HepG2 (cell line): ENCODE results near the gene CEBPB. TPM values are rescaled to one million over a fixed set of nuclear protein-coding genes. Genes with fewer than 3 reads are reported as not detected.

Experiments used
- ARID5B ChIP-seq: IDR thresholded peaks from 2 replicates; pipeline ENCODE4 v1.4.0; 2020; ENCODE audit warnings: mild to moderate bottlenecking, missing genetic modification reagents
- CREB1 ChIP-seq, 2 experiments: fragments of 450-650 bp in 1 of 2; IDR thresholded peaks; 2 replicates each; pipeline ENCODE4 v1.6.1; 2016 to 2017; ENCODE audit warnings: control low read depth in 1 of 2, mild to moderate bottlenecking in 1 of 2, missing compliant biosample characterization in 1 of 2, missing genetic modification characterization in 1 of 2
- IRF2 ChIP-seq: IDR thresholded peaks from 2 replicates; pipeline ENCODE4 v1.6.1; 2018; ENCODE audit warnings: missing genetic modification reagents, missing compliant biosample characterization
- MAFF ChIP-seq: IDR thresholded peaks from 2 replicates; pipeline ENCODE4 v1.6.1; 2011; ENCODE audit warnings: low read depth, low read length, improper control_type of control experiment
- MBD4 ChIP-seq: IDR thresholded peaks from 2 replicates; pipeline ENCODE4 v1.6.1; 2012; ENCODE audit warnings: low read length, inconsistent platforms, borderline replicate concordance
- PAX8 ChIP-seq: sonication (generic); formaldehyde crosslinking; IDR thresholded peaks from 2 replicates; pipeline ENCODE4 v1.8.0; 2022; ENCODE audit warnings: mild to moderate bottlenecking, missing genetic modification reagents, borderline replicate concordance
- RARG ChIP-seq: sonication (generic); formaldehyde crosslinking; IDR thresholded peaks from 2 replicates; pipeline ENCODE4 v1.4.0; 2020; ENCODE audit warnings: low read depth, mild to moderate bottlenecking, missing genetic modification reagents
- REPIN1 ChIP-seq: sonication (generic); formaldehyde crosslinking; IDR thresholded peaks from 2 replicates; pipeline ENCODE4 v1.8.0; 2022; ENCODE audit warnings: missing genetic modification reagents, low read depth, mild to moderate bottlenecking, borderline replicate concordance
- RFX1 ChIP-seq: fragments of 450-650 bp; IDR thresholded peaks from 2 replicates; pipeline ENCODE4 v1.6.1; 2017
- RFX5 ChIP-seq: IDR thresholded peaks from 2 replicates; pipeline ENCODE4 v1.6.1; 2011; ENCODE audit warnings: low read depth, low read length, improper control_type of control experiment
- RFXAP ChIP-seq: sonication (generic); formaldehyde crosslinking; IDR thresholded peaks from 2 replicates; pipeline ENCODE4 v1.4.0; 2020; ENCODE audit warnings: missing genetic modification reagents, borderline replicate concordance
- SRY ChIP-seq: sonication (generic); formaldehyde crosslinking; IDR thresholded peaks from 2 replicates; pipeline ENCODE4 v1.8.0; 2022; ENCODE audit warnings: mild to moderate bottlenecking, missing genetic modification reagents
- TBX3 ChIP-seq: fragments of 450-650 bp; IDR thresholded peaks from 2 replicates; pipeline ENCODE4 v1.6.1; 2017; ENCODE audit warnings: antibody characterized with exemption, mild to moderate bottlenecking, inconsistent platforms, borderline replicate concordance
- TGIF2 ChIP-seq: IDR thresholded peaks from 2 replicates; pipeline ENCODE4 v1.6.1; 2016; ENCODE audit warnings: control low read depth, missing compliant biosample characterization
- TIGD3 ChIP-seq: sonication (generic); formaldehyde crosslinking; IDR thresholded peaks from 2 replicates; pipeline ENCODE4 v1.5.1; 2020; ENCODE audit warnings: mild to moderate bottlenecking, missing genetic modification reagents, borderline replicate concordance
- ZBTB38 ChIP-seq: sonication (generic); formaldehyde crosslinking; IDR thresholded peaks from 2 replicates; pipeline ENCODE4 v1.5.1; 2020; ENCODE audit warnings: mild to moderate bottlenecking, missing genetic modification reagents
- ZFAT ChIP-seq: sonication (generic); formaldehyde crosslinking; conservative IDR thresholded peaks from 2 replicates; pipeline ENCODE4 v1.8.1; 2023; ENCODE audit warnings: missing genetic modification reagents, inconsistent platforms
- ZNF549 ChIP-seq: sonication (generic); formaldehyde crosslinking; IDR thresholded peaks from 2 replicates; pipeline ENCODE4 v1.5.0; 2020; ENCODE audit warnings: missing genetic modification reagents
- ZNF552 ChIP-seq: sonication (generic); formaldehyde crosslinking; IDR thresholded peaks from 2 replicates; pipeline ENCODE4 v1.9.0; 2022; ENCODE audit warnings: missing genetic modification reagents, mild to moderate bottlenecking, borderline replicate concordance
- ZNF766 ChIP-seq: sonication (generic); formaldehyde crosslinking; IDR thresholded peaks from 2 replicates; pipeline ENCODE4 v1.5.0; 2020; ENCODE audit warnings: missing genetic modification reagents, borderline replicate concordance
- polyA plus RNA-seq, 8 experiments: library from polyadenylated mRNA; depleted of rRNA in 3 of 8; stranded (reverse) in 7 of 8; unstranded in 1 of 8; fragments of >200 nt; fragmentation: Illumina TruSeq in 4 of 8; extraction: Trizol in 4 of 8; gene quantifications; 2 replicates each; pipeline versions ENCODE4 v1.2.1 to v1.2.3, GENCODE V29; 2011 to 2016; ENCODE audit warnings: low read depth in 4 of 8, missing spikeins in 1 of 8, mixed read lengths in 1 of 8; ENCODE audit not compliant: insufficient read depth in 1 of 8
- total RNA-seq, 5 experiments: library from RNA; depleted of rRNA; stranded (reverse); fragments of >200 nt; fragmentation: Illumina TruSeq; extraction: Trizol; gene quantifications; 2 replicates each; pipeline ENCODE4 v1.2.3, GENCODE V29; 2016; ENCODE audit warnings: low read depth in 1 of 5
- TF ChIP-seq, protein P1 (sequence below): sonication (generic); formaldehyde crosslinking; IDR thresholded peaks from 2 replicates; pipeline ENCODE4 v1.4.0; 2020; ENCODE audit warnings: missing genetic modification reagents, low read depth, mild to moderate bottlenecking, borderline replicate concordance
- TF ChIP-seq, protein P2 (sequence below): sonication (generic); formaldehyde crosslinking; IDR thresholded peaks from 2 replicates; pipeline ENCODE4 v1.4.0; 2020; ENCODE audit warnings: missing genetic modification reagents, mild to moderate bottlenecking, borderline replicate concordance
- TF ChIP-seq, protein P3 (sequence below): sonication (generic); formaldehyde crosslinking; IDR thresholded peaks from 2 replicates; pipeline ENCODE4 v1.5.0; 2020; ENCODE audit warnings: missing genetic modification reagents

Gene CEBPB
- total and polyA plus RNA-seq, 2 of the 13 experiments (the other 11 are each of a cell fraction or from before 2014, with no cell fraction given): 18.5 to 28.2 TPM

DNA sequence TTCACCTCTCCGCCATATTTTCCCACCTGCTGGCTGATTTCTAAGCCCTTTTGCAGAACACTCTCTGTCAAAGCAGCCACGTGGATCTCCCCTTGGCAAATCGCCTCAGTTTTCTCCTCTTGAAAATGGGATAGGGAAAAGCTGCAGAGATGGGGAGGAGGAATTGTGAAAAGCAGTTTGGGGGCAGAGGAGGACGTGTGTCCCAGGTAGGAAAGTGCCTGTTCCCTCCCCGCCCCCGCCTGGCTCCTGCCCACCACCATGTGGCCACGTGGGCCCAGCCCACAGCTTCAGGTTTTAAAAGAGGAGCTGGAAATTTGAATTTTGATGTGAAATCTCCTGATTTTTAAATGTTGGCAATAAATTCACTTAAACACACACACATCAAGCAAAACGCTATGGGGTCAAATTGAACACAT lies 3.6 kb upstream of the CEBPB start (continued):
- no peak for TF ChIP-seq ZNF552 (CRISPR knock-in tag)
- no peak for TF ChIP-seq TBX3
- TF ChIP-seq RFXAP: no peak
- TF ChIP-seq SRY (CRISPR knock-in tag): peak; percentile 69; the same call in 1 of the 2 replicates
- no peak for TF ChIP-seq MAFF
- TF ChIP-seq RFX5: no peak
- TF ChIP-seq PAX8 (CRISPR knock-in tag): no peak
- no peak for TF ChIP-seq IRF2
- no peak for TF ChIP-seq ARID5B
- no peak for TF ChIP-seq RARG (CRISPR knock-in tag)
- TF ChIP-seq REPIN1: no peak
- no peak for TF ChIP-seq TGIF2 (CRISPR knock-in tag)
- no peak for TF ChIP-seq ZNF549 (CRISPR knock-in tag)
- no peak for TF ChIP-seq ZBTB38 (CRISPR knock-in tag)
- TF ChIP-seq ZNF766: no peak
- no peak for TF ChIP-seq TIGD3
- TF ChIP-seq CREB1 (IDR thresholded peaks at IDR 0.05): no peak
- TF ChIP-seq CREB1 (CRISPR knock-in tag; IDR thresholded peaks at IDR 0.05): no peak
- TF ChIP-seq, protein P1, sequence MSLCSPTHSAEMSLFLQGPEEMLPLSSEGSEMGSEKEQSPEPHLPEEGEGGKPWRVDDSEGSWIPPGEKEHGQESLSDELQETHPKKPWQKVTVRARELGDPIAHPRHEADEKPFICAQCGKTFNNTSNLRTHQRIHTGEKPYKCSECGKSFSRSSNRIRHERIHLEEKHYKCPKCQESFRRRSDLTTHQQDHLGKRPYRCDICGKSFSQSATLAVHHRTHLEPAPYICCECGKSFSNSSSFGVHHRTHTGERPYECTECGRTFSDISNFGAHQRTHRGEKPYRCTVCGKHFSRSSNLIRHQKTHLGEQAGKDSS: 0 out of 2 replicates have a peak, but pooled peaks have one; percentile 38
- TF ChIP-seq, protein P2, sequence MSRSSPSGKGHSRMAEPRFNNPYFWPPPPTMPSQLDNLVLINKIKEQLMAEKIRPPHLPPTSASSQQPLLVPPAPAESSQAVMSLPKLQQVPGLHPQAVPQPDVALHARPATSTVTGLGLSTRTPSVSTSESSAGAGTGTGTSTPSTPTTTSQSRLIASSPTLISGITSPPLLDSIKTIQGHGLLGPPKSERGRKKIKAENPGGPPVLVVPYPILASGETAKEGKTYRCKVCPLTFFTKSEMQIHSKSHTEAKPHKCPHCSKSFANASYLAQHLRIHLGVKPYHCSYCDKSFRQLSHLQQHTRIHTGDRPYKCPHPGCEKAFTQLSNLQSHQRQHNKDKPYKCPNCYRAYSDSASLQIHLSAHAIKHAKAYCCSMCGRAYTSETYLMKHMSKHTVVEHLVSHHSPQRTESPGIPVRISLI (CRISPR knock-in tag): no peak
- TF ChIP-seq, protein P3, sequence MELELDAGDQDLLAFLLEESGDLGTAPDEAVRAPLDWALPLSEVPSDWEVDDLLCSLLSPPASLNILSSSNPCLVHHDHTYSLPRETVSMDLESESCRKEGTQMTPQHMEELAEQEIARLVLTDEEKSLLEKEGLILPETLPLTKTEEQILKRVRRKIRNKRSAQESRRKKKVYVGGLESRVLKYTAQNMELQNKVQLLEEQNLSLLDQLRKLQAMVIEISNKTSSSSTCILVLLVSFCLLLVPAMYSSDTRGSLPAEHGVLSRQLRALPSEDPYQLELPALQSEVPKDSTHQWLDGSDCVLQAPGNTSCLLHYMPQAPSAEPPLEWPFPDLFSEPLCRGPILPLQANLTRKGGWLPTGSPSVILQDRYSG: no peak
- TF ChIP-seq MBD4: no peak
- no peak for TF ChIP-seq ZFAT (CRISPR knock-in tag)
- TF ChIP-seq RFX1: no peak
